DND-41 (cell line): ENCODE data around the gene MRPL4.

Source experiments
- ATAC-seq: fragments of 200-7000 bp; cut with Tn5 transposase; 3 replicates; pipeline ENCODE4 v1.9.1; 2021; ENCODE audit warnings: low read depth; ENCODE audit not compliant: insufficient read depth
- DNase-seq: peaks from one replicate; pipeline ENCODE4 v3.0.0-alpha.2; 2020
- H2AFZ ChIP-seq: 2 replicates; pipeline ENCODE4 v1.6.0; 2012; ENCODE audit warnings: low read depth, low read length
- H3K27ac ChIP-seq: 2 replicates; pipeline ENCODE4 v1.5.1; 2012; ENCODE audit warnings: low read length, inconsistent platforms
- H3K27me3 ChIP-seq: fragments of 200-600 bp; sonication (generic); 2 replicates; pipeline ENCODE4 v1.6.0; 2012; ENCODE audit warnings: low read length, mild to moderate bottlenecking, inconsistent platforms; ENCODE audit not compliant: insufficient read depth, poor library complexity
- H3K36me3 ChIP-seq: 2 replicates; pipeline ENCODE4 v1.5.1; 2012; ENCODE audit warnings: low read length, inconsistent platforms; ENCODE audit not compliant: insufficient read depth
- H3K4me1 ChIP-seq: 2 replicates; pipeline ENCODE4 v1.5.1; 2012; ENCODE audit warnings: mild to moderate bottlenecking, low read length; ENCODE audit not compliant: insufficient read depth
- H3K4me2 ChIP-seq: 2 replicates; pipeline ENCODE4 v1.6.0; 2012; ENCODE audit warnings: mild to moderate bottlenecking, moderate library complexity, low read length, inconsistent platforms; ENCODE audit not compliant: insufficient read depth
- H3K4me3 ChIP-seq, 2 experiments: fragments of 200-600 bp in 1 of 2; shearing (Covaris generic) in 1 of 2; 2 replicates each; pipeline ENCODE4 v1.5.1; 2012 to 2016; ENCODE audit warnings: inconsistent platforms in 2 of 2, low read length in 2 of 2, mild to moderate bottlenecking in 2 of 2, low read depth in 1 of 2, moderate library complexity in 1 of 2
- H3K79me2 ChIP-seq: 2 replicates; pipeline ENCODE4 v1.6.0; 2012; ENCODE audit warnings: low read length, inconsistent platforms; ENCODE audit not compliant: insufficient read depth
- H3K9ac ChIP-seq: 2 replicates; pipeline ENCODE4 v1.6.0; 2012; ENCODE audit warnings: low read depth, mild to moderate bottlenecking, inconsistent platforms, low read length, moderate library complexity
- H3K9me3 ChIP-seq: 2 replicates; pipeline ENCODE4 v1.5.1; 2012; ENCODE audit warnings: low read length, moderate library complexity, mild to moderate bottlenecking, inconsistent platforms; ENCODE audit not compliant: insufficient read depth, severe bottlenecking
- H4K20me1 ChIP-seq: 2 replicates; pipeline ENCODE4 v1.6.0; 2012; ENCODE audit warnings: low read length; ENCODE audit not compliant: insufficient read depth
- CTCF ChIP-seq: IDR thresholded peaks from 2 replicates; pipeline ENCODE4 v1.5.1; 2012; ENCODE audit warnings: borderline replicate concordance, low read length, moderate library complexity, mild to moderate bottlenecking; ENCODE audit not compliant: poor library complexity, severe bottlenecking; ENCODE audit errors: extremely low read depth
- EZH2 ChIP-seq: IDR thresholded peaks from 3 replicates; pipeline ENCODE4 v1.6.1; 2012; ENCODE audit warnings: borderline replicate concordance, low read depth, mild to moderate bottlenecking, moderate library complexity, low read length, inconsistent platforms; ENCODE audit not compliant: severe bottlenecking

The MRPL4 gene

GRCh38 chr19:10254244-10254643 lies 2.2 kb downstream of the MRPL4 start:
- H4K20me1 ChIP-seq, result peaks cover 17% of the 10 kb centered on the region; the same call in 1 of the 2 replicates
- peaks cover 31% of the 10 kb centered on the region for H3K4me1 ChIP-seq
- H2AFZ ChIP-seq, result no peak overlapping the region
- DNase-seq (no peak), ATAC-seq (no peak)
- H3K9me3 ChIP-seq, result no peaks in the 10 kb centered on the region
- TF ChIP-seq EZH2 (no peak), CTCF (no peak)
- H3K79me2 ChIP-seq, result peaks cover 24% of the 10 kb centered on the region
- no peak overlapping the region for H3K9ac ChIP-seq
- H3K4me2 ChIP-seq, result no peak overlapping the region
- H3K36me3 ChIP-seq, result peaks cover 52% of the 10 kb centered on the region
- H3K4me3 ChIP-seq, result no peak overlapping the region; a peak in 1 of 4 replicates
- H3K27me3 ChIP-seq, result no peaks in the 10 kb centered on the region
- H3K27ac ChIP-seq, result no peak overlapping the region

GRCh38 chr19:10255358-10255757 lies 3.3 kb downstream of the MRPL4 start:
- DNase-seq, result no peak

GRCh38 chr19:10256551-10256950 lies 4.5 kb downstream of the MRPL4 start:
- TF ChIP-seq EZH2 (no peak), CTCF (no peak)

More at GRCh38 chr19:10255358-10255757, 3.3 kb downstream of the MRPL4 start:
- no peaks in the 10 kb centered on the region for H3K9me3 ChIP-seq
- H3K27ac ChIP-seq, result no peak overlapping the region
- H3K4me2 ChIP-seq, result no peak overlapping the region
- peaks cover 31% of the 10 kb centered on the region for H3K4me1 ChIP-seq
- no peak overlapping the region for H3K4me3 ChIP-seq
- peaks cover 53% of the 10 kb centered on the region for H3K36me3 ChIP-seq
- H3K27me3 ChIP-seq, result no peaks in the 10 kb centered on the region
- H3K9ac ChIP-seq, result no peak overlapping the region
- H3K79me2 ChIP-seq, result peaks cover 24% of the 10 kb centered on the region
- no peak overlapping the region for H2AFZ ChIP-seq
- peaks cover 17% of the 10 kb centered on the region; the same call in 1 of the 2 replicates for H4K20me1 ChIP-seq
- TF ChIP-seq CTCF, result no peak
- TF ChIP-seq EZH2, result no peak
- no peak for ATAC-seq

More at GRCh38 chr19:10256551-10256950, 4.5 kb downstream of the MRPL4 start:
- DNase-seq, result no peak
- Histone ChIP-seq H3K4me1 (peaks cover 20% of the 10 kb centered on the region), H3K9me3 (no peaks in the 10 kb centered on the region), H3K36me3 (peaks cover 53% of the 10 kb centered on the region), H3K27me3 (no peaks in the 10 kb centered on the region), H3K4me3 (no peak overlapping the region), H3K27ac (no peak overlapping the region), H4K20me1 (peaks cover 17% of the 10 kb centered on the region; the same call in 1 of the 2 replicates), H2AFZ (no peak overlapping the region), H3K4me2 (no peak overlapping the region), H3K9ac (no peak overlapping the region), H3K79me2 (peaks cover 24% of the 10 kb centered on the region)
- ATAC-seq, result no peak
